SIG-M5 (cell line): ENCODE results near the gene LCE2B.

Experiments used
- DNase-seq: peaks from one replicate; lab custom pipeline; 2025; lab: John Stamatoyannopoulos, UW

LCE2B gene

DNA sequence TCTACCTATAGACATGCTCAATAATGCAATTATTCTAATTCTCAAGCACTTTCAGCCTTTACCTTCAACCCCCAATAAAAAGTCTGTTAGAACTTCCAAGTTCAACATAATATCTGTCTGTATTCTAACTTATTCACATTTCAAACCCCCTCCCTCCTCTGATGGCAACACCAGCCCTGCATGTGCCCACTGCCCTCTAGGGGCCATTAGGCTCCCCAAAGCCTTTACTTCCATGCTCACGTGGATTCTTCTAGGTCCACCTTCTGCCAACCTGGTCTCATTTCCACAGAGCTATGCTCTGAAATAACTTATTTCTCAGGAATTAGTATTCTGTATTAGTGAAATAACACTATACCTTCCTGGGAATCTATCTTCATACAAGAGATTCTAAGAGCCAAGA, 49.7 kb downstream of the LCE2B start:
- DNase-seq = no peak
